HG02970 (cell line): Measurements from ENCODE around the gene SYT8.

Experiments
- ATAC-seq: cut with Tn5 transposase; IDR thresholded peaks from one replicate; pipeline ENCODE4 v1.9.1; 2021; ENCODE audit warnings: mild to moderate bottlenecking, moderate library complexity, moderate number of reproducible peaks; ENCODE audit not compliant: unreplicated experiment, low FRiP score

SYT8 gene

DNA sequence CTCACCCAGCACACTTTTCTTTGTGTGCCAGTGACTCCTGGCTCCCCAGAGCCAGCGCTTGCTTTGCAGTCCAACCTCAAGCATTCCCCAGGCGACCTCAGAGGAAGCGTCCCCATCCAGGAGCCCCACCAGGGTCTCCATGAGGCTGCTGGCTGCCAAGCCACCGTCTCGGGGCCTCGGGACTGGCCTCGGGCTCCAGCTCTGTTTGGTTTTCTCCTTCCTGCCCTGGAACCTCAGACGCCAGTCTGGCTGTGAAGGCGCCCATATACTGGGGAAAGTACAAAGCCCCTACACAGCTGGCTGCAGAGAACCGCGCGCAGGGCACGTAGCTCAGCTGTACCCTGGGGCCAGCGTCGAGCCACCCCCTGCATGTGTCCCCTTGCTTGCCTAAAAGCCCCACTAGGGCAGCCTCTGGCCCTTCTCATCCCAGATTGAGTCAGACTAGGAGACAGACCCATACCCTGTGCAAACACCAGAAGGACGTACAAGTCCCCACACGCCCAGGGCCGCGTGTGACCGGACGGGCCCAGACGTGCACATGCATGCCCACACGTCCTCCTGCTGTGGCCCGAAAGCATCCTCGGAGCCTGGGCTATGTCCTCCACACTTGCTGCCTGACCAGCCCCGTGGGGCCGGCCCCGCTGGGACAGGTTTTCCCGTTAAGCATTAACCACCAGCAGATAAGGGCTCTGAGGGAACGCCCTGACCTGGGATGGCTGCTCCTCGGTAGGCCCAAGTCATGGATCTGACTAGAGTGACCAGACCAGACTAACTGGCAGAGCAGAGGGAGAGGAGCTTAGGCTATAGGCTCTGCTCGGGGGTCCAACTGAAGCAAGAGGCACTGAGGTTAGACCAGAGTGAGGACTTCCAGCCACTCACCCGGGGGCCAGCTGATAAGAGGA is 4.2 kb upstream of the SYT8 start:
- ATAC-seq = no peak

DNA sequence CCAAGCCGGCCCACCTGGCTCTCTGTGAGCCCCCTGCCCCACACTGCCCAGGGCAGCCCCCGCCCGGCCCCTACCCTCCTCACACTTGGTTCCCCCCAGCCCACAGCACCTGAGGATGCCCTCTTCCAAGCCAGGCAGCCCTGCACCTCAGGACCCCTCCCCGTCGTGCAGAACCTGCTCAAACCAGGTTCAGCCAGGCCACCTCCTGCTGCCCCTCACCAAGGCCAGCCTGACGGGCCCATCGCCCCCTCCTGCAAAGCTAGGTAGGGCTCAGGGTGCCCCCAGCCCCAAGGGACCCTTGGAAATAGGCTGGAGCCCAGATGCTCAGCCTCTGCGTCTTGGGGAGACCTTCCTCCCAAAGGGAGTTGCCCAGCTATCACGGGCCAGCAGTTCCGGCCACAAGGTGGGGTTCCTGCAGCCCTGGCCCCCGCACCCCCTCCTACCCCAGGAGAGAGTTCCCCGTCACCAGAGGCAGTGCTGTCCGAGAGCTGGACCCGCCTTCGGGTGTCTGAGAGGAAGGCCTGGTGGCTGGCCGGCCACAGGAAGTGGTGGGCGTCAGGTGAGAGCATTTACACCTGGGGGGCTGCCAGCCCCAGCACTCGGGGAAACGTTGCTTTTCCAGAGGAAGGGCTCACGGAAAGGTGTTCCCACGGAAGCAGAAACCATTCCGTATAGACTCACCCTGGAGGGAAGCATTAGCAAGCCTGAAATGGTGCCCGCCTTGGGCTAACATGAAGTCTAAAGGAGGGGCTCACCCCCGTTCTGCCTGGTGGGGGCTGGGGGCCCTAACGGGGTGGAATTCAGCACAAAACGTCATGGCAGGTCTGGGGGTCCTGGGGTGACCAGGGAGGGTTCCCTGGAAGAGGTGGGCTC is 3.2 kb upstream of the SYT8 start:
- no peak for ATAC-seq

DNA sequence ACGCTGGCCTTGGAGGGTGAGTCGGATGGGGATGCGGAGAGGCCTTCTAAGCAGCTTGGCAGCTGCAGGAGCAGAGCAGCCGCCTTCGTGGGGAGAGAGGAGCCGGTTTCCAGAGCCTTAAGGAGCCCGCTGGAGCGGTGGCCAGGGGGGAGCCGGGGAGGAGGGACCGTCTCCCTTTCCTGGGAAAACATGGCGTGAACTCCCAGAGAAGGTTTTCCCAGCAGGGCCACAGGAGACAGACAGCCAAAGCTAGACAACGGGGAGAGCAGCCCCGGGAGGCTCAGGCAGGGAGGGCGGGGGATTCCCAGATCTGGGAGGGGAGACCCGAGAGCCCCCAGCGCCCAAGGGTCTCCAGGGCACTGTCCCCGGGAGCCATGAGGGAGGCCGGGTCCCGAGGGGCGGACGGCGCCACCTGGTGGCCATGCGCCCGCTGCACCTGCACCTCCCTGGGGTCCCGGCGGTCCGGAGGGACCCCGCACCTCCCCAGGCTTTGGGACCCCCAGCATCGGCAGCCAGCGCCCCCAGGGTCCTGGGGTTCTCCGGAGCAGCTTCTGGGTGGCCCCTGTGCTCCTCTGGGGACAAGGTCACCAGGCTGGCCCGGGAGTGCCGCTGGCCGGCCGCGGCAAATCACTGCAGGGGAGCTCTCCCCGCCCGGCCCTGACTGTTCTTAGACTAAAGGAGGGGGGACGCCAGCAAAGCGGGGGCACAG is 2.4 kb upstream of the SYT8 start:
- no peak for ATAC-seq

DNA sequence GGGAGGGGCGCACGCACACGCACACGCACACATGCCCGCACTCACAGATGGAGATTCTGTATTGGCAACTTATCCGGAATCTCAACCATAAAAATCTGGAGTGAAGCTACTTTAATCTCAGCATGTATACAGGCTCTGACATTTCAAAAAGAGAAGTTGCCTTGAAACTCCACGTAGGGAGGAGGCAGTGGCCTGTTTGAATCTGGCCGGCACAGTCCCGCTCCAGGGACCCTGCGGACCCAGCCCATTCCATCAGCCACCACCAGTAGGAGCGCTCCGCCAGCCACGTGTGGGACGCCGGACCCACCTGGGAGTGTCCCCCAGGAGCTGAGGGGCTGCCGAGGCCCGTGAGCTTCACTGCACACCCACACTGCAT is 1.9 kb upstream of the SYT8 start:
- ATAC-seq = no peak

DNA sequence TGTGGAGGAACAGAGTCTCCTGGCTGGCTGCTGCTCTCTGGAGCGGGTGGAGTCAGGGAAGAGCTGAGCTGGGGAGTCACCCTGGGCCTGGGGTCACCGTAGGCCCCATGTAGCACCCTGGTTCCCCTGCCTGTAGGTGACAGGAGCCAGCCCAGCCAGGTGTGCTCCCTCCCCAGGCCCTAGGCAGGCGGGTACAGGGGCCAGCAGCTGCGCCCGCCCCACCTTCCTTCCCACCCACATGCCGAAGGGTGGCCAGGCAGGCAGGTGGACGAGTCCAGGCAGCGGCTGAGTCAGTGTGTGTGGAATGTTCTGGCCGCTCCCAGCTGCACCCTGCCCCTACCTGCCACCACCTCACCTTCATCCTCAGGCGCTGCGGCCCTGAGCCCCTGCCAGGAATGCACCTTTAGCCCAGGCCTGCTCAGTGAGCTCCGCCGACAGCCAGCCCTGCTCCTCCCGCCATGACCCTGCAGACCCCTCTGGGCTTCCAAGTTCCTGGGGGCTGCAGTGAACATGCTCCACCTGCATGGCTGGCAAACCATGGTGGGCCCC is 654 bp upstream of the SYT8 start:
- no peak for ATAC-seq

DNA sequence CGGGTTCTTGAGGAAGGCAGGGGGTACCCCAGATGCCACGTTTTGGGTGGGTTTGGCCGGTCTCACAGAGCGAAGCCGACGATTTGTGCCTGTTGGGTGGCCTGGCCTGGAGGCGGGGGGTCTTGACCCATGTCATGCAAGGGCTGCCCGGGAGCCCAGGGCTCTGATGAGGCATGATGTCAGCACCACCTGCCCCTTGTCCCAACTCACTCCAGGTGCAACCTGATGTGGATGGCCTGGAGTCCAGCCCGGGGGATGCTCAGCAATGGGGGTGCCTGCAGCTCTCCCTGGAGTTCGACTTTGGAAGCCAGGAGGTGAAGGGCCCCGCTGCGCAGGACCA is 851 bp downstream of the SYT8 start:
- no peak for ATAC-seq

DNA sequence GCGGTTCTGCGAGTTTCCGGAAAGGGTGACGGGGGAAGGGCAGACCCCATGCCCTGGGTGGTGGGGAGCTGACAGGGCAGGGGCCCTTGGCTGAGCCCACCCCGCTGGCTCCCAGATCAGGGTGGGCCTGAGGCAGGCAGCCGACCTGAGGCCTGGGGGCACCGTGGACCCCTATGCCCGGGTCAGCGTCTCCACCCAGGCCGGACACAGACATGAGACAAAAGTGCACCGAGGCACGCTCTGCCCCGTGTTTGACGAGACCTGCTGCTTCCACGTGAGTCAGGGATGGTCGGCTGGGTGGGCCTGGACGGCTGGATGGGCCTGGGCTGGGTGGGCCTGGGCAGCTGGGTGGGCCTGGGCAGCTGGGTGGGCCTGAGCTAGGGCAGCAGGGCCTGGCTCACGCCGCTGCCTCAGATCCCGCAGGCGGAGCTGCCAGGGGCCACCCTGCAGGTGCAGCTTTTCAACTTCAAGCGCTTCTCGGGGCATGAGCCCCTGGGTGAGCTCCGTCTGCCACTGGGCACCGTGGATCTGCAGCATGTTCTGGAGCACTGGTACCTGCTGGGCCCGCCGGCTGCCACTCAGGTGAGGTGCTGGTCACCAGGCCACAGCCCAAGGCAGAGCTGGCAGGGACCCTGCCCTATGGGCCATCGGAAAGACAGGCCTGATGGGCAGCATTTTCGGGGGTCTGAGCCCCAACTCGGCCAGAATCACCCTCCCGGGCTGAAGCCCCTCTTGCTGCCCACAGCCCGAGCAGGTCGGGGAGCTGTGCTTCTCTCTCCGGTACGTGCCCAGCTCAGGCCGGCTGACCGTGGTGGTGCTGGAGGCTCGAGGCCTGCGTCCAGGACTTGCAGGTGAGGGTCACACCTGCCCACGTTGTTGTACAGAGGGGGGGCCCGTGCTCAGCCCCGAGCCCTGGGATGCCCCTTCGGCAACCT is 1.5 kb downstream of the SYT8 start:
- ATAC-seq = no peak

DNA sequence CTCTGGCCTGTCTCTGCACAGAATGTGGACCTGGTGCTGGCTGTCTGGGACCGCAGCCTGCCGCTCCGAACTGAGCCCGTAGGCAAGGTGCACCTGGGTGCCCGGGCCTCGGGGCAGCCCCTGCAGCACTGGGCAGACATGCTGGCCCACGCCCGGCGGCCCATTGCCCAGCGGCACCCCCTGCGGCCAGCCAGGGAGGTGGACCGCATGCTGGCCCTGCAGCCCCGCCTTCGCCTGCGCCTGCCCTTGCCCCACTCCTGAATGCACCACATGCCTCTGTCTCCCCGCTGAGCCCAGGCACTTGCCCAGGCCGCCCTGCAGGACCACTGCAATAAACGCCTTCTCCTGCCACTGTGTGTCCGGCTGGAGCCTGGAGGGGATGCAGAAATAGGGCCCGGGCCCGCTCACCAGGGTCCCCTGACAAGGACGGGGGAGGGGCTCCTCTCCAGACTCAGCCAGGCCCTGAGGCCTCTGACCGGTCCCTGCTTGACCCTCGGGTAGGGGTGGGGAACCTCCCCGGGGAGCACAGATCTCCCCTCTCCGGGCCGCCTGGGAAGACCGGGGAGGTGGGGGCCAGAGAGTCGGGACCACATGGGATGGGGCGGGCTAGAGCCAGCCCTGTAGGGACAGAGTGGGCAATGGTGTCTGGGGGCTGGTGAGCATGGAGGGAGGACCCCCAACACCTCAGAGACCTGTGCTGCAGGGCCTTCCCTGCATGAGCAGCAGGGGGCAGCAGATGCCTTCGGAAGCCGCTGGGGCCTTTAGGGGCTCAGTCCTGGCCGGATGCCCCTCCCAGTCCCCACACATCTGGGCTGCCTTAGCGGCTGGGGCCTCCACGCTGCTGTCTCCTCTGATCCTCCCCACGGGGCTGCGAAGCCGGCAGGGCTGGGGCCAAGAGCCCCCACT is 2.6 kb downstream of the SYT8 start:
- ATAC-seq = no peak

DNA sequence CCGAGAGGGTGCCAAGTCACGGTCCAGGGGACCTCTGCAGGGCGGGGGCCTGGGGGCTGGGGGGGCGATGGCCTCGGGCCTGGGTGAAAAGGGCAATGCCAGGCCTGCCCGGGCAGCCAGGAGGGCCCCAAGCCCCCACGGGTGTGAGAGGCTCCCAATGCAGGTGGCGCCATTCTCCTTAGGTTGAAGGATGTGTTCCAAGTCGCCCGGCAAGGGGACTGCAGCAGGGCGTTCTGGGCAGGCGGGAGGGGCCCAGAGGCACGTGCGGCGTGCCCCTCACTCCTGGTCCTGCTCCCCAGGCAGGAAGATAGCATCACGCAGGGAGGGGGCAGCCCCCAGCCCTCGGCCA is 3.3 kb downstream of the SYT8 start:
- ATAC-seq = no peak

DNA sequence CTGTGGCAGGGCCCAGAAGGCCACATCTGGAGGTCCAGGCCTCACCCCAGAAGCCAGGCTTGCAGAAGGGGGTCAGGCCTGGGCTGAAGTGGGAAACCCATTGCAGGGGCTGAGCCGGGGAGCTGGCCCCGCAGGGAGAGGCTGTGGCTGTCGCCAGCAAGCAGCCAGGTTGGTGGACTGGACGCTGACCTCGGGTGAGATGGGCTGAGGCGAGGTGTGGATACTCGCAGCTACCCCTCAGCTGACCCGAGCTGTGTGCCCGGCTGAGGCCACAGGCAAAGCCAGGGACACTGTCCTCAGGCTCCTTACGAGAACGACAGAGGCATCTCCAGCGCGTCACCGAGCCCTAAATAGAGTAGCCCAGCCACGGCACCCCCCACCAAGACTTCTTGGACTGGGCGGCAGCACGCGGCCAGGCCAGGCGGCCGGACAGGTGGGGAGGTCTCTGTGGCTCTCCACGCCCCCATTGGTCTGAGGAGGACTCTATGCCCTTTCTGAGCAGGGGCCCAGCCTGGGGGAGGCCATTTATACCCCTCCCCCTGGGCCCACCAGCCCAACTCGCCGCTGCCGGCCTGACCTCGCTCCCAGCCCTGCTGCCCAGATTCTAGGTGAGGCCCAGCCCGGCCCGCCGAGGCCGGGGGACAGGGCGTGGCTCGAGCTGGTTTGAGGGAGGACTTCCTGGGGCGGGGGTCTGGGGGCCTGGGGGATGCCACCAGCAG is 3.8 kb downstream of the SYT8 start, which contains the start of gene TNNI2:
TSS of gene TNNI2 (plus strand) at position 556 of the 719 bp plus-strand sequence. CDS start 716 bp downstream, outside the sequence.
- ATAC-seq = no peak

DNA sequence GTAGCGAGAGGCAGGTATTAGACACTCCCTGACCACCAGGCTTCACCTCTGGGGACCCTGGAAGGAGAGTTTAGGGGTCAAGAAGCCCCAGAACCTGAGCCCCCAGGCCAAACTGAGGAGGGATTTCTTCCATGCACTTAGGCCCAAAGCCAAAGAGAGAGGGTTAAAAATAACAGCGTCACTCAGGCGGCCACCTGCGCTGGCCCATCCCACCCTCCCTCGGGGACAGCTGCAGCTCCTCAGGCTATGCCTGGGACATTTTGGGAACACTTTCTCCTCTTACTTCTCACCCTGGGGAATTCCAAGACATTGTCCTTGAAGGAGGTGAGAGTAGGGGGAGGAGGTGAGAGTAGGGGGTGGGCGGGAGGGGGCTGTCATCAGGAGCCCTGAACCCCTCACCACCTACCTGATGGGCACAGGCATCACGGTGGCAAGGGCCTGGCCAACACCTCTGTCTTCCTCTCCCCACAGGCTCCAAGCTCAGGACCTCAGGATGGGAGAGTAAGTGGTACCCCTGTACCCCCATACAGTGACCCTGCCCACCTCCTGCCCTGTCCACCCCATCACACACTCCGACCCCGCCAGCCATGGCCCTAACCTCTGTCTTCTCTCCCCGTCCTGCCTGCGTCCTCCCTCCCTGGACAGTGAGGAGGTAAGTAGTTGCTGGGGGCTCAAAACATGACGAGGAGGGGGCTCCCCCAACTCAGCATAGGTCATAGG is 4.6 kb downstream of the SYT8 start:
- no peak for ATAC-seq

DNA sequence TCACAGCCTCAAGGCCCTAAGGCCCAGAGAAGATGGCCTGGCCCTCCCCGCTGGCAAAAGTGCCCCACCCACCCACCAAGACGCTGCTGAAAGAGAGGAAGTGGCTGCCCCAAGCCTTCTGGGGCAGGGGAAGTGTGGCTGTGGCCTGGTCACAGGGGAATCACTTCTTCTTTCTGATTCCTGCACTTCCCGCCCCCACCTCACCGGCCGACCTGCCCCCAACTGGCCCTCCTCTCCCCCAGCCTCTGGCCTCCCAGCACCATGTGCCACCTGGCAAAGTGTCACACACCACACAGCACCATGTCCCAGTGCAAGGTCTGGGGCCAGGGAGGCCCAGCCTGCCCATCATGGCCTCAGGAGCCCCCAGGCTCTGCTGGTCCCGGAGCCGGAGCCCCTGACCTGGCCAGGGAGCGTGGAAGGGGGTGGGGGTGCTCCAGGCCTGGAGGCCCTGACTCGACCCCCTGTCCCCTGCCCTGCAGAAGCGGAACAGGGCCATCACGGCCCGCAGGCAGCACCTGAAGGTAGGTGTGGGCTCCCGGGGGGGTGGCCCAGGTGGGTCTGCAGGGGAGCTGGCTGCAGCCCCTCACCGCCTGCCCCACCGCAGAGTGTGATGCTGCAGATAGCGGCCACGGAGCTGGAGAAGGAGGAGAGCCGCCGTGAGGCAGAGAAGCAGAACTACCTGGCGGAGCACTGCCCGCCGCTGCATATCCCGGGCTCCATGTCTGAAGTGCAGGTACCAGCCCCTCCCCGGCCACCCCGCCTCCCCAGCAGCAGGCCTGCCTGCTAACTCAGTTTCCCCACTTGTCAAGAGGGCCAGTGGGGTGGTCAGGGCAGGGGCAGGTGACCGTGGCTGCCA is 5.4 kb downstream of the SYT8 start:
- no peak for ATAC-seq

DNA sequence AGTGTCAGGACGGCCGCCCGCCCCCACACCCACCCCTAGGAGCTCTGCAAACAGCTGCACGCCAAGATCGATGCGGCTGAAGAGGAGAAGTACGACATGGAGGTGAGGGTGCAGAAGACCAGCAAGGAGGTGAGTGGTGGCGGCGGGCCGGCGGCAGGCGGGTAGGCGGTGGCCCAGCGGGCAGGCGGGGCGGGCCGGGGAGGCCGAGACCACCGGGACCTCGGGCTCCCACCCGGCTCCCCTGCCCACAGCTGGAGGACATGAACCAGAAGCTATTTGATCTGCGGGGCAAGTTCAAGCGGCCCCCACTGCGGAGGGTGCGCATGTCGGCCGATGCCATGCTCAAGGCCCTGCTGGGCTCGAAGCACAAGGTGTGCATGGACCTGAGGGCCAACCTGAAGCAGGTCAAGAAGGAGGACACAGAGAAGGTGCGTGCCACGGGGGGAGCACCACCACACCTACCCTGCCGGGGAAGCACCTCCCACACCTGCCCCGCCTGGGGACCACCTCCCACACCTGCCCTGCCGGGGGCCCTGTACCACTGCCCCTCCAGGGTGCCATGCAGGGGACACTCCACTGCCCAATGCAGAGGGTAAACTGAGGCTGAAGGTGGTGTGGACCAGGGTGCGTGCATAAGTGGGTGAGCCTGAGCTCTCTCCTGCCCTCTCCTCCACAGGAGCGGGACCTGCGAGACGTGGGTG is 6.1 kb downstream of the SYT8 start:
- no peak for ATAC-seq

DNA sequence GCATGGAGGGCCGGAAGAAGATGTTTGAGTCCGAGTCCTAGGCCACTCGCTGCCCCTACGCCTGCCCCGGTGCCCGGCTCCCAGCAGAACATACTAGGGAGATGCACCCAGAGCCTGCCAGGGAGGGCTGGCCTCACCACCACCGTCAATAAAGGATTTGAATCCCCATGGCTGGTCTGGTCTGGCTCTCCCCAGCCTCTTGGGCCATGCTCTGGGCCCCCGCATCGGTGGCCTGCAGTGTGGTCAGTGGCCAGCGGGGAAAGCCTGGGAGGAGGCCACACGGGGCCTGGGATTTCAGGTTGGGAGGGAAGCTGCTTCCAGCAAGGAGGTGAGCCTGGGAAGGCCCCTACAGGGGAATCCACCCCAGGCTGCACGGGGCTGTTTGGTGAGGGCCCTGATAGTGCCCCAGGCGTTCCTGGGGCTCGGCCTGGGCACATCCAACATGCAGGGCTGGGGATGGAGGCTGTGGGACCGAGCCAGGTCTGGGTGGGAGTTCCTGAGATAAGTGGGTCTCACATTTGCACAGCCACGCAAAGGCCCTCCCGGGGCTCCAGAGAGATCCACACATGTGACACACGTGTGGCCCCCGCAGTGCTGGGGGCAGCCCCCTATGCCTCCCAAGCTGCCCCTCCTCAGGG is 6.8 kb downstream of the SYT8 start:
- no peak for ATAC-seq
